Ammon's horn (tissue), 1 donor: ENCODE measurements around the gene IL1R1.
"Not testable (repeated sequence)": the region's sequence is repeated elsewhere in the genome, so short reads cannot be mapped to it uniquely, and the experiment has no call there.

Source experiments
- DNase-seq: peaks from one replicate; pipeline ENCODE4 v3.0.0-alpha.2; 2016; ENCODE audit warnings: low spot score

Gene IL1R1

DNA sequence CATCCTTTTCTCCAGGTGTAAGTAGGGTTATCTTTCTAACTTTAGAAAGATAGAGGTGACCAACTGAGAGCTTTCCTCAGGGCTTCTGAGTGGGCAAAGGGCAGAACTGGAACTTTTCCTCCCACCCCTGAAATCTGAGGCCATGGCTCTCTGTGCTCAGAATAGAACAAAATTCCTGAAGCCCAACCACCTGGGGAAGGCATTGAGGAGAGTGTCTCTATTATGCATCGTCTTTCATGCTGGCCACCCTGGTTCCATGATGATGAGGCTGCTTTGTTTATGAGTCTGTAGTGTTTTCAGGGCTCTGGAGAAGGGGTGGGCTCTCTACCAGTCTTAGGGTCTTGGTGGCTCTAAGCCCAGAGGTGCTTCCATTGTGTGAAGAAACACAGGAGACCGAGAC is 30.7 kb upstream of the IL1R1 start:
- DNase-seq: no peak

DNA sequence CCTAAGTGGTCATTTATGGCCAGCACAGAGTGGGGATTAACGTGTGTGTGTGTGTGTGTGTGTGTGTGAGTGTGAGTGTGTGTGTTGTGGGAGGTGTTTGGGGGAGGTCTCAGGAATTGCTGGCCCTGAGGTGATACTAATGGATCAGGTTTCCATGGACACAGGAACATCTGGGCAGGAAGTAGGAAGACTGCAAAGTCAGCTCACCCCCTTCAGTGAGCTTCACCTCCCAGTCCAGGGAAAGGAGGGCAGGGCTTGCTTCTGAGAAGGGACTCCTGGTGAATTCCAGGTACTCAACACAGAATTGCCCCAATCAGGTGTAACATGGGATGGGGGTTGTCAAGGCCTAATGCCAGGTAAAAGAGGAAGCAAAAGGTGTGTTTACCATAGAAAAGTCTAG is 30.3 kb upstream of the IL1R1 start:
- no peak for DNase-seq

DNA sequence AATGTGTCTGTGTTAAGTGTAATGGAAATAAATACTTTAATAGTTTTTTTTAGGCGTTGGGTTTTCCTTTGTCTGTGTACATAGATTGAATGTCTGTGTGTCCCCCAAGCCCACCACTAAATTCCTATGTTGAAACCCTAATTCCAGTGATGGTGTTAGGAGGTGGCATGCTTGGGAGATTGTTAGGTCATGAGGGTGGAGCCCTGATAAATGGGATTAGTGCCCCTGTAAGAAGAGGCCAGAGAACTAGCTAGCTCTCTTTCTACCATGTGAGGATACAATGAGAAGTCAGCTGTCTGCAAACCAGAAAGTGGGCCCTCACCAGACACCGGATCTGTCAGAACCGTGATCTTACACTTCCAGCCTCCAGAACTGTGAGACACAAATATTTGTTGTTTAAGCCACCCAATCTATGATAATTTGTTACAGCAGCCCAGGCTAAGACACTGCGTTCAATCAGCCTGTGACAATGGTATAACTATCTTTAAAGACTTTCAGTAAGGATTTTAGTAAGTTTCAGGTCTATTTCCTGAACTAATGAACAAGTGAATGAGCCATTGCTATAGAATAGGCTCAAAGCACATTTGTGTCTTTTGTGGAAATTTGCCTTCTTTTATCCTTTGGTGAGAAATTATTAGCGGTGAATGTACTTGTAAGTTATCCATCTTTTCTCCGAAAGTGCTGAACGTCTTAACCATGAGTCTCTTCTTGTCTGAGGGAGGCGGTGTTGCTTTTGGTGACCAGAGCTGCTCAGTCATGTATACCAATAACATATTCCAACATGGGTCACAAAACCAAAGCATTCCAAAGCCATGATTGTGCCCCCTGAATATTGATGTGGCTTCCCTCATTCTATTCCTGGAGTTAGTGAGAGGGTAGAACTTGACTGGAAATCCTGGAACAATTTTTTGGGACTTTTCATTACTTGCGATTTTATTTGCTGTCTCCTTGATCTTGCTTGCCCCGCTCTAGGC is 29.6 kb upstream of the IL1R1 start:
- DNase-seq: no peak

DNA sequence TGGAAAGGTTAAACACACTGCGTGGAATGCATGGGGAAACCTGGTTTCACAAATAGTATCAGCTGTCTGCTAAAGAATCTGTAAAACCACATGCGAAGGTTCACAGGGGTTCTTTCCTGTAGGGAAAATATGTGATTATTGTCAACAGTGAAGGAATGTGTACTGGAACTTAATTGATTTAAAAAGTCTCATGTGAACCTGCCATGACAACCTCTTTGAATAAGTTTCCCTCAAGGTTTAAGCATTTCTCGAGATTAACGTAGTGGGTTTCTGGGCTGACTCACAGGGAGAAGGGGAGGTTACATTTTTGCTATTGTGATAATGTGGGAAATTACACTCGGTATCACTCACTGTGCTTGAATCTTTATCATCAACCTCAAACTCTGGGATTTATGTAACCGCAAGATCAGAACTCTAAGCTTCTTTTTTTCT is 28.2 kb upstream of the IL1R1 start:
- DNase-seq: no peak

DNA sequence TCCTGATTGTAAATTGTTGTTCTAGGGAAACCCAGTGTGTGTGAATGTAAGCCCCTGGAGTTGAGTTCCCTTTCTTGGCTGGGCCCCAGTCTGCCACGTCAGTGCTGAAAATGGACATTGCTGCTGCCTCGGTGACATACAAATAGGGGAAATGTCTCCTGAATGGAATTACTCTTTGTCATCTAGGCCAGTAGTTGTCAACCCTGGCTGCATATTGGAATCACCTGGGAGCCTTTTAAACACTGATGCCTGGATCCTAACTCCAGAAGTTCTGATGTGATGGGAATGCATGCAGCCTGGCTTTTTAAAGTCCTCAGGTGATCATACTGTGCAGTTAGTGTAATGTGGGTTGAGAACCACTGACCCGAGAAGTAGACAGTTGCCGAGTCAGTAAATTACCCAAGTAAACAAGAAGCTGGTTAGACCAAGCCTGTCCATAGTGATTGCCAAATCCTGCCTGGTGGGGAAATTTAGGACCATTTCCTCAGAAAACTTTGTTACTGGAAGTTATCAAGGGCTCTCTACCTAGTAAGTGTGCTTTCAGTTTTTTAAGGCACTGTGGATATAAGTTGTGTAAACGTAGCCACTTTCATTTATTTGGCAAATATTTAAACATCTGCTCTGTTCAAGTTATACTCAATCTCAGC is 27.6 kb upstream of the IL1R1 start:
- DNase-seq: no peak

DNA sequence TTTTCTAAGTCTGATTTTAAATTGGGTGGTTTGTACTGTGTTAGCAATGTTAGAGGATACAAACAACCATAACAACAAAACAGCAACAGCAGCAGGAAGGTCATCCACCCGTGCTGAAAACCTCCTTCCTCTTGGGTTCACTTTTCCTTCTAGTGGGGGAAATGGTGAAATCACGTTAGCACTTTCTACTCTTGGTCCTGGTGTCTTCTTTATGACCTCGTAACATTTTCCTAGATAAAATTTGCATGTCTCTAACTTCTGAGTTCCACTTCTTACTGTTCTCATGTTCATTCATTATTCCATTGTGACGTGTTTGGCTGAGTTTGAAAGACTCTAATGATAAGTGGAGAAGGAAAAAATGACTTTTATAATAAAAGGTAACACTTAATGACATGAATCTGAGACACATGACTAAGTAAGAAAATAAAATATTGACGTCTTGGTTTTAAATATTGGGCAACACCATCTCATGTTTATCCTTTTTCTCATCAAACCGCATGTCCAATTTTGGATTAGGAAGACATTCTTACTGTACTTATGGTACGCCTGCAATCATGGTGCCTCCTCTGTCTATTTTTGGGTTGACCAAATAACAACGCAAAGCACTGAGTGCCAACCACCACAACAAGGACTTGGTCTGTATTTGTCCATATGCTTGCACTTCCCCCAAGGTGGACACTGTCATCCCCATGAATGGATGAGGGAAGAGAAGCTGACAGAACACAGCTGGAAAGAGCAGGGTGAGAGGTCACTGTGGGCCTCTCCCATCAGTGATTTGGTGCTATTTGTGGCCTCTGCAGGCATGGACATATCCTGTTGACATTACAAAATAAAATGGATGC is 25.7 kb upstream of the IL1R1 start:
- no peak for DNase-seq

DNA sequence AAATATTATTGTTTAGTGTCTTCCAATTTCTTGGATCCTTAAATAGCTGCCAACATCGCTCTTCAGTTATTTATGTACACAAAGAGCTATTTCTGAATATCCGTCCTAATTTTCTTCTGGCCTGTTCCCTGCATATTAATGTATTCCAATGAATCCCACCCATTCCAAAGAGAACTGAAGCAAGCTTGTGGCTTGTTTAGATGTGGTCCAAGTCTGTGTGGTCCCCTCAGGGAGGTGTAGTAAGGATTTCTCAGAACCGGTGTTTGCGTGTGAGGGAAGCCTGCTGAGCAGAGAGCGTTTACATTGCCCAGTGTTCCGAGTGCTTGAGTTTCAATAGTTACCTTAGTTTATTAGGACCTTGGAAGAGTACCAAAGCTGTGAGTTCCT is 25.1 kb upstream of the IL1R1 start:
- no peak for DNase-seq

DNA sequence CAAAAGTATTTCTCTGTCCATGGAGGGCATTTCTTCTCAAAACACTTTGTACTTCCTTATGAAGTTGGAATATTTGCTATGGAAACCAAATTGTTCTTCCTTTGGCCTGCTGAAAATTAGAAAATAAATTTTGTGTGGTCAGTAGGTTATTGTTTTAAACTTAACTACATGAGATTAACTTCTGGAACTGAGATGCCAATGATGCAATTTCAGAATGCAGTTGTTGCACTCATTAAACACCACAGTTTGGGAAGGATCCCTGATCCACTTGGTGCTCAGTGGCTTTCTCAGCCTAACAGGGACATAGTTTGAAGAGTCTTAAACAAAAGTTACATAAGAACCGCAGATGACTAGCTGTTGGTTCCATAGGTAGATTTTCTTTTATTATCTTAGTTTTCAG is 23.3 kb upstream of the IL1R1 start:
- DNase-seq: no peak

DNA sequence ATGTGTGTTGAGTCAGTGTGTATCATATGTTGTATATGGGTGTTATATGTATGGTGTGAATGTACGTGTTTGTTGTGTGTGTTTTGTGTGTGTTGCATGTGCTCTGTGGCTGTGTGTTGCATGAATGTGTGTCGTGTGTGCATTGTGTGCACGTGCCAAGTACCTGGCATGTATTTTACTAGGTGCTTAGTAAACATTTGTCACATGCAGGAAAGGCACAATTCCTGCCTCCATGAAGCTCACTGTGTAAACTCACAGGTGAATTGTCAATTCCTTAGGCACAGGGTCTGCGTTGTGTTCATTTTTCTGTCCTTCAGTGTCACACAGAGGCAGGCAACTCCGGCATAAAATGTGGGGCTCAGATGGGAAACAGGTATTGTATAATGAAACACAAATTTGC is 22.3 kb upstream of the IL1R1 start:
- DNase-seq: no peak

DNA sequence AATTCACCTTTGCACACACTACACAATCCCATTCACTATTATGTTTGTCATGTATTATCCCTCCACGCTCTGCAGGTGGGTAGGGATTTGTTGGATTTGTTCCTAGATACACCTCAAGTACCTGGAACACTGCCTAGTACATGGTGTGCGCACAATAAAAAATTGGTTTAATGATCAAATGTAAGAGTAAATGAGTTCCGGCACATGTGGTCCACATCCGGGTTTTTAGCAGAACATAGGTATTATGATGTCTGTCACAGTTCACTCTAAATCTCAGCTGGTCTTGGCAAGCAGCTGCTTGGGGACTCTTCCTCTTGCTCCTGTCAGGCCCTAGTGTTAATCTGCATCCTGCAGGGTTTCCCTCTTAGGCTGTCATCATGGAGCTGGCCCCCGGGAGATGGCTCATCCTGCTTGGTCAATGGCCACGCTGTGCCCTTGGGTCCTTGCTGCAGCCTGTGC is 21.8 kb upstream of the IL1R1 start:
- DNase-seq: no peak

DNA sequence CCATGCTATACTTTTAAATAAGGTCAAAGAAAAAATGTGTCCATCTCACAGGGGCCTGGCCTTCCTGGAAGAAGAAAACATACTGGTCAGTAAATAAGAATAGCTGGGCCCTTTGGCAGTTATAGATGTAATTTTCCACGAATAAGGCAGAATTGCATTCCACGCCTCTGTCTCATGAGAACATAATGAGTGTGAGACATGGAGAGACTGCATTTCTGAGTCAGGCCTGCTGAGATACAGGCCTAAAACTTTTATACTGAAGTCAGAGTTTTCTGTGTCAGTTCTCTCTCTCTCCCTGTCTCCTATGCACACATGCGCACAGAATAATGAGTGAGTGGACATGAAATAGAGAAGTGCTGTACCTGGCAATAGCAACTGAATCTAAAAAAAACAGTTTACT is 20.4 kb upstream of the IL1R1 start:
- DNase-seq: no peak

DNA sequence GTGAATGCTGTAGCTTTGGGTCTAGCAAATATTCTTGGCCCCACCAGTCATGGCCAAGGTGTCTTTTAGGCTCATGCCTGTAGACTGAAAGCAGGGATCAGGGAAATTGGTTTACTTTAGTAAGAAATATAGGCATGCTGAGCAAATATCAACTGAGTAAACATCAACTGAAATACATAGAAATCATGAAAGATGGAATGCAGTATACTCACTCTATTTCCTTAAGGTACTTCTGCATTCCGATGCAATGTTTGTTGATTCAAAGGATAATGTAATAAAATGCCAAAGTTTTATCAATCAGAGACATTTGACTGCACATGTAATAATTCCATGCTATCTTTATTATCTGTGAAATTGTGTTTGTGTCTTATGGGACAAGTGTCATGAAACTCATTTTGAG is 19.6 kb upstream of the IL1R1 start:
- no peak for DNase-seq

DNA sequence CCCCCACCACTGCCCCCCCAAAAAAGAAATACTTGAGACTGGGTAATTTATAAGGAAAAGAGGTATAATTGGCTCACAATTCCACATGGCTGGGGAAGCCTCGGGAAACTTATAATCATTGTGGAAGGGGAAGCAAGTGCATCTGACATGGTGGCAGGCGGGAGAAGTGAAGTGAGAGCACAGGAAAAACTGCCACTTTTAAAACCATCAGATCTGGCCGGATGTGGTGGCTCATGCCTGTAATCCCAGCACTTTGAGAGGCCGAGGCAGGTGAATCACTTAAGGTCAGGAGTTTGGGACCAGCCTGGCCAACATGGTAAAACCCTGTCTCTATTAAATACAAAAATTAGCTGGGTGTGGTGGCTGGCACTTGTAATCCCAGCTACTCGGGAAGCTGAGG is 18.1 kb upstream of the IL1R1 start:
- DNase-seq: not testable (repeated sequence)

DNA sequence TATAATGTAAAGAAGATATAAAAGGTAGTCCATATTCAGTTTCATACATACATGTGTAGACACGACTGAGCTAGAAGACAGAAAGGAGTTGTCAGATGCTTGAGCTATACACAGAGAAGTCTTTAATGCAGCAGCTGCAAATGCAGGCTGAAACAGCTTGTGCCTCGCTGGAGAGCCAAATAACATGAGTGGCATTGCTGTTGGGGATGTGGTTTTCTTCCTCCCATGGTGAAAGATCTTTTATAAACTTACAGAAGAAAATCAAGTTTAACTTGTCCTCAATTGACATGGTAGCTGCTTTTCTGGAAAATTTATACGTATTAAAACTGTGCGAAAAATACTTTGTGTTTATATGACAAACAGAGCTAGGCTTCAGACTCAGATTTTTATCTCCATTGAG is 16.4 kb upstream of the IL1R1 start:
- no peak for DNase-seq

DNA sequence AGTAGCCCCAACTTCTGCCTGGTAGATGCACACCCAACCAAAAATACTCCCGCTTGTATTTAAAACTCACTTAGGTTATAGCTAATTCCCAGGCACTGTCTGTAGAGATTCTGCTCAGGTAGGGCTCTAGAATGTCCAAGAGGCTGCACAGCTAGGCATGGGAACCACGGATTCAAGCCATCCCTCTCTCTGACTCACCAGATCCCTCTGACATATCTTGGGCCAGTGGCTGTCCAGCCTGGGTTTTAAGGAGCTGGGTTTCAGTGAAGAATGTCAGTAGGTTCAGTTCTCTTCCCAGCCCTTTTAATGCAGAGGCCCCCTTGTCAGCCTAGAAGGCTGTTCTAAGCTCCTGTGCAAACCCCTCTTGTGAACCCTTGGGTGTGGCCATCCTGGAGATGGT is 15.9 kb upstream of the IL1R1 start:
- no peak for DNase-seq

DNA sequence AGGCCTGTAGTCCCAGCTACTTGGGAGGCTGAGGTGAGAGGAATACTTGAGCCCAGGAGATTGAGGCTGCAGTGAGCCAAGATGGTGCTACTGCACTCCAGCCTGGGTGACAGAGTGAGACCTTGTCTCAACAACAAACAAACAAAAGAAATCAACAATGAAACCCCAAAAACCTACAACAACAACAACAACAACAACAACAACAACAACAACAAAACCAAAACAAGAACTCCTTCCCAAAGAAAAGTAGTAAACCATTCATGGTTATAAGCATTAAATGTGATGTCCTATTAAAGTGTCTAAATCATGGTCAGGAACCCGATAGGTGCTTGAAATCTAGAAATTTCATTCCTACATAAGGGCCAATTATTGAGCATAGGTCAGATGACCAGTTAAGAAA is 13.5 kb upstream of the IL1R1 start:
- DNase-seq: no peak

DNA sequence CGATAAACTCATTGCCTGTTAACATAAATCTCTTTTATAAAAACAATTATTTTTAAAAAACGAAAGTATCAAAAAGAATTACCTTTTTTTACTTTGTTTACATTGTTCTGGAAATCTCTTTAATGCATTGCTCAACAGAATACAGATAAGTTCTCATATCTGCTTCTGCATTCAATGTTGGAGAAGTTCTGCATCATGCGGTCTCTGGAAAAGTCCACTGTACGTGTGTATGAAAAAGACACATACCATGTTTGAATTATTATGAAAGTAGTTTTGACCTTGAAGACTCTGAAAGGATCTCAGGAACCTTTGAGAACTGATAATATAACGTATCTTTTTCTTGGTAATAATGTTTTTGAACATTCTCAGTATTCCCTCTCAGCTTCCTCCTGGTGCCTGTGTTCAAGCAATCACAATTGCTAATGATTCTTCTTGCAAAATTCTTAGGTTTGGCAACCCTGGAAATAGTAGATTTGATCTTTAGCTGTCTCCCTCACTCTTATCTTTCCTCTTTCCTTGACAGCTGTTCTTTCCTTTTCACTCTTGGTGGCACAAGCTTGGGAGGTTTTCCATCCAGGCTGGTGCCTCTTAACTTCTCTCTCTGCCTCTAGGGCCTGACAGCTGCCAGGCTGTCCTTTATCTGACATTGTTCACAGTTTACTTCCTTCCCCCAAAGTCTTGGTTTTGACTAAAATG is 12.4 kb upstream of the IL1R1 start:
- no peak for DNase-seq

DNA sequence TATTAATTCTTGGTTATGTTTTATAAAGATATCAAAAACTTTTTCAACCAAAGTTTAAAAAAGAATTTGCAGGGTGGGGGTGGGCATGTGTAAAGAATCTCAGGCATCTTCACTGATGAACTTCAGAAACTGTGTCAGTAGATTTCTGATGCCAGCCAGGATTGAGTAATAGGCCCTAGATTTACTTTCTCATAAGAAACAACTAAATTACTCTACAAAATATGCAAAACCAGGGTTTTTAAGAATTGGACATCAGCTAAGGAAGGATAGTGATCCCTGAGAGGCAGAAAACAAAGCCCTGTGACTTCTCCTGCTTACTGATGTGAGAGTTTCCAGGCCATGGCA is 11.9 kb upstream of the IL1R1 start:
- DNase-seq: no peak

DNA sequence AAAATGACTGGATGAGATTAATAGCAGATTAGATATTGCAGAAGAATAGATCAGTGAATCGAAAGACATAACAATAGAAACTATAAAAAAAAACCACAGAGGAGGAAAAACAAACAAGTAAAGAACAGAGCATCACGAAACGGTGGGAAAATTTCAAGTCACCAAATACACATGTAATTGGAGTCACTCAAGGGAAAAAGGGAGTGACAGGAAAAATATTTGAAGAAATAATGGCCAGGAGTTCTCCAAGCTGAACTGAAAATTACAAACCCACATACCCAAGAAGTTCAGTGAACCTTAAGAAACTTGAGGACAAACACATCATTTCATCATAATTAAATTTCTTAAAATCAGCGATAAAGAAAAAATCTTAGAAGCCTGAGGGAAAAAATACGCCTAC is 11.0 kb upstream of the IL1R1 start:
- no peak for DNase-seq

DNA sequence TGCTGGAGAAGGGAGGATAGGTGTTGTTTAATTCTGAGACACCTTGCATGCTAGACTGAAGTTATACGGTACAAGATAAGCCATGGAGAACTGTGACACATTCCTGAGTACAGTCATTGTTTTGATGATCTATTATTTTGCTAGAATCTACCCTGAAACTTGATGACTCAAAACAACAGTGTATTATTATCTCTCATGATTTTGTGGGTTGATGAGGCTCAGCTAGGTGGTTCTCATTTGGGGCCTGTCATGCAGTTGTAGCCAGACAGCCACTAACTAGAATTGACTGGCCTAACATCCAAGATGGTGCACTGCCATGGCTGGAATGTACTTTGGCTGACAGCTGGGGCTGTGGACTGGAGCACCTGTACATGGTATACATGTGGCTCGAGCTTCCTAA is 5.4 kb upstream of the IL1R1 start:
- DNase-seq: no peak

DNA sequence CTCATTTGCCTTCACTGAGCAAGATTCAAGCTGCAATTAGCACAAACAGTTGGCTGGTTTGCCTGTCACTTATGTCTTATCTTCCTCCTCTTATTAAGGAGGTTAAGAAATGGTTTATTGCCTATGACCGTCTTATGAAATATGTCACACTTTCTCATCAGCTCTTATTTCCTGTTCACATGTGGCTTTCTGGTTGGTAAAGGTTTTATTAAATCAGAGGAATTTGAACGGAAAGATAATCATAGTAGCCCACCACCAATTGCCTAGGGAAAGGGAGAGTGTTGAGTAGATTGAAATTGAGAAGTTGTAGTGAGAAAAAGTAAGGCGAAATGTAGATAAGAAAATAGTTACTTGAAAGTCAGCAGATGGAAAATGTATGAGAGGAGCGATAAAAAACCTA is 4.2 kb upstream of the IL1R1 start:
- no peak for DNase-seq

DNA sequence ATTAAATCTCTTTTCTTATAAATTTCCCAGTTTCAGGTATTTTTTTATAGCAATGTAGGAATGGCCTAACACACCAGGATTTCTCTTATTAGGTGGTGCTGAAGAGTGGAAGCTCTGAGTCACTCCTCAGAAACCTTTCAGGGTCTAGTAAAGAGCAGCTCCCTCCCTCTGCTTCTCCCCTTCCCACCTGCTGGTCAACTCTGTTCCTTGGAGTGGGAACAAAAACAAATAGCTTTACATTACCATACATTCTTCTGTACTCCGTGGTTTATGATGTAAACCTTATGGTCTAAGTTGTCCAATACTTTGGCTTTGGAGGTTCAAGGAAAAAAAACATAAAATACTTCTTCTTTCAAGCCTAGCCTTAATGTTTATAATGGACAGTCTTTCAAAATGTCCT is 2.7 kb upstream of the IL1R1 start:
- no peak for DNase-seq
